ENCODE results near the gene DMKN. TPM values are rescaled to one million over a fixed set of nuclear protein-coding genes. Genes with fewer than 3 reads are reported as not detected.

Gene DMKN
- total RNA-seq, 2 experiments from 2014 or later: 2.1 to 2.4 TPM

DNA sequence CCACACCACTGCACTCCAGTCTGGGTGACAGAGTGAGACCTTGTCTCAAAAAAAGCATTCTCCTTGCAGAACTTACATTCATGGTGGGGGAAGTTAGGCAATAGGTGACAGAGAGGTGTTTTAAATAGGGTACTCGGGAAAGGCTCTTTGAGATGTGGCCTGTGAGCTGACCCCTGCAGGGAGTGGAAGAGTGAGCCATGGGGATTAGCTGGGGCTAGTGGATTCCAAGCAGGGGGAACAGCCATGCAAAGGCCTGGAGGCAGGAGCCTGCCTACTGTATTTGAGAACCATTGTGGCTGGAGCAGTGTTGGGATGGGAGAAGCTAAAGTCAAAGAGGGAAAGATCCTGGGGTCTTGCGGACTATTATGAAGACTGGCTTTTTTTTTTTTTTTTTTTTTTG is 3.9 kb upstream of the DMKN start:
- POLR2A ChIA-PET: no interaction called here
- Mint-ChIP-seq H3K4me3 (no peak overlapping the region), H3K4me1 (ENCODE audit: low read depth) (no peaks in the 10 kb centered on the region), H3K27ac (no peak overlapping the region), H3K27me3 (peaks cover 10% of the 10 kb centered on the region), H3K36me3 (no peaks in the 10 kb centered on the region), H3K9me3 (no peaks in the 10 kb centered on the region)
- no peak for DNase-seq
- intact Hi-C loops (cut with micrococcal nuclease): no loop called here
- CTCF ChIA-PET: interaction anchor here (0.6 kb wide), 1 partner anchor 31 kb away, joined by 4 read pairs; no protein-coding TSS in a partner anchor

DNA sequence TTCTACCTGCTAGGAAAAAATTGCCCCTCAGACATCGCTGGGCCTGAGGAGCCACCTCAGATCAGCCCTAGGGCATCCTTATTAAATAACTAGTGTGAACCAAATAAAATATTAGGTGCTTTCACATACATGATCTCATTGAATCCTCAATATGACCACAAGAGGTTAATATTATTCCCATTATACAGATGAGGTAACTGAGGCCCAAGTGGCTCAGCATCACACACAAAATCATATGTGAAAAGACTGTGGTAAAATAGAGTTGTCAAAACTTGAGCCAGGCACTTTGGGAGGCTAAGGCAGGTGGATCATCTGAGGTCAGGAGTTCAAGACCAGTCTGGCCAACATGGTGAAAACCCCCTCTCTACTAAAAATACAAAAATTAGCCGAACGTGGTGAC is 2.9 kb upstream of the DMKN start:
- Mint-ChIP-seq H3K36me3 (no peaks in the 10 kb centered on the region), H3K4me1 (ENCODE audit: low read depth) (no peaks in the 10 kb centered on the region), H3K9me3 (no peaks in the 10 kb centered on the region), H3K27me3 (peaks cover 12% of the 10 kb centered on the region), H3K27ac (no peak overlapping the region), H3K4me3 (no peak overlapping the region)
- CTCF ChIA-PET: no interaction called here
- no peak for DNase-seq
- intact Hi-C loops (cut with micrococcal nuclease): no loop called here
- POLR2A ChIA-PET: no interaction called here

DNA sequence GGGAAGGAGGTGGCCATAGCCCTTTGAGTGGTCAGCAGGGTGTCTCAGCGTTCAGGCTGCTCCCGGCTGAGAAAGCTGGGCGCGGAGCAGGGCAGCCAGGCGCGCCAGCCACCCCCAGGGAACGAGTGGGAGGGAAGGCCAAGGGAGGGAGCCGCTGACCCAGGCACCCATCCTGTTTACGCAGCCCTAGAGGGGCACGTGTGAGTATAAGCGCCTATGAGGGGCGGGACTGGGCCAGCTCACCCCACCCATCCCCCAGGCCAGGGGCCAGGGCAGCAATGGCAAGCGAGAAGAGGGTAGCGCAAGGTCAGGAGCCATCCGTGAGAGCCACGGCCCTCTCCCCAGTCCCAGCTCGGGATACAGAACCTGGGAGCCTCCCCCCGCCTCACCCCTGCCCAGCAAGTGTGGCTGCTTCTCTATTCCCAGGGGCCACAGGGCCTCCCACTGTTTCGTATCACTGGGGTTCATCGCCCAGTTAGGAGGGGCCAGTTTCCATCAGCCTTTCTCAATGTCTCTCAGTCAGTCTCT is 897 bp upstream of the DMKN start:
- Mint-ChIP-seq H3K27me3 (peaks cover 20% of the 10 kb centered on the region), H3K9me3 (no peaks in the 10 kb centered on the region), H3K4me1 (ENCODE audit: low read depth) (peaks cover 11% of the 10 kb centered on the region), H3K36me3 (no peaks in the 10 kb centered on the region), H3K4me3 (no peak overlapping the region), H3K27ac (no peak overlapping the region)
- intact Hi-C loops (cut with micrococcal nuclease): loop anchor here (5.0 kb wide), 1 partner anchor 33 kb away; the partner anchor contains the start of gene TMEM147
- POLR2A ChIA-PET: no interaction called here
- DNase-seq: no peak
- CTCF ChIA-PET: interaction anchor here (0.6 to 1.9 kb wide), 2 partner anchors 78 to 1407 kb away, joined by 5 read pairs; no protein-coding TSS in a partner anchor

DNA sequence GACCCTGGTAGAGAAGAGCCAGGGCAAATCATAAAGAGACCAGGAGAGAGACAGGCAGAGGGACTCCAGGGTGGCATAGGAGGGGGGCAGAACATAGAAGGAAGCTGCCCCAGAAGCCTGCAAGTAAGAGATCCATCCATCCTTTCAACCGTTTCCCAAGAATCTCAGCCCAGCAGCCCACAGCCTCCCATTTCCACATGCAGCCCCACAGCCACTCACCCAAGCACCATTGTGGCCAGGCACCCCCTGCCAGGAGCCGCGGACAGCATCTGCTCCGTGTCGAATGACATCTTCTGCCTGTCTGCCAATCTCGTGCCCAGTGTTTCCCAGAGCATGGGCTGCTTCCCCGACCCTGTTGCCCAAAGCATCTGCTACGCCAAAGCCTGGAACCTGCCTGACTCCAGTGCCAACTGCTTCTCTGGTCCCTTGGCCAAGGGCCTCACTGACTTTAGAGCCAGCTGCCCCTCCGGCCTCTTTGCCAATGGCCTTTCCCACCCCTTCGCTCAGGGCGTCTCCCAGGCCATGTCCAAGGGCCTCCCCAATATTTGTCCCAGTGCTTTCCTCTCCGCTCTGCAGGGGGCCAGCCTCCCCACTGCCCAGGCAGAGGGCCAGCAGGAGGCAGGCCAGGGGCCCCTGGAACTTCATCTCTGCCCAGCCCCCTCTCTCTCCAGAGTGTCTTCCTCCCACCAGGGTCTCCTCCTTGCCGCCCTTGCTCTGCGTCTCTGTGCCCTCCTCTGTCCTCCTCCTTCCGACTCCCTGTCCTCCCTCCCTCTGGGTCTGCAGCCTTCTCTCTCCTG is 420 bp downstream of the DMKN start:
- no peaks in the 10 kb centered on the region for H3K36me3 Mint-ChIP-seq
- POLR2A ChIA-PET: no interaction called here
- no peak for DNase-seq
- no peak overlapping the region for H3K27ac Mint-ChIP-seq
- intact Hi-C loops (cut with micrococcal nuclease): loop anchor here (5.0 kb wide), 1 partner anchor 34 kb away; the partner anchor contains the start of gene TMEM147
- H3K4me3 Mint-ChIP-seq: no peak overlapping the region
- peaks cover 26% of the 10 kb centered on the region for H3K27me3 Mint-ChIP-seq
- no peaks in the 10 kb centered on the region for H3K9me3 Mint-ChIP-seq
- CTCF ChIA-PET: interaction anchor here (0.6 to 1.2 kb wide), 2 partner anchors 27 to 79 kb away, joined by 3 read pairs; no protein-coding TSS in a partner anchor
- H3K4me1 Mint-ChIP-seq (ENCODE audit: low read depth): peaks cover 13% of the 10 kb centered on the region

DNA sequence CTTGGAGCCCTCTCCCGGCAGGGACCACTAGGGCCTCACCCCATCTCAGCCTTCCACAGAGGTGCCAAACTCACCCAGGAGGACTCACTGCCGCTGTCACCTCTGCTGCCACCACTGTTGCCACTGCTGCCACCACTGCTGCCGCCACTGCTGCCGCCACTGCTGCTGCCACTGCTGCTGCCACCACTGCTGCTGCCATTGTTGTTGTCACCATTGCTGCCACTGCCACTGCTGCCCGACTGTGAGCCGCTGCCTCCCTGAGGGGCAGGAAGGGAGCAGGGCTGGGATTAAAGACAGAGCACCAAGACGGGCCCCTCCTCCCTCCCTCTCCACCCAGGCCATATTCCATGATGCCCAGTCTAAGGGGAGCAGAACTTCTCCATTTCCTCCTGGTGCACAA is 2.1 kb downstream of the DMKN start:
- CTCF ChIA-PET: interaction anchor here (0.6 to 4.7 kb wide), 10 partner anchors 9 to 203 kb away, joined by 3 to 59 read pairs (median 7); partner anchors contain the start of genes FFAR1 and FFAR3
- DNase-seq: no peak
- peaks cover 26% of the 10 kb centered on the region for H3K27me3 Mint-ChIP-seq
- no peak overlapping the region for H3K27ac Mint-ChIP-seq
- no peak overlapping the region for H3K4me3 Mint-ChIP-seq
- peaks cover 13% of the 10 kb centered on the region for H3K4me1 Mint-ChIP-seq (ENCODE audit: low read depth)
- POLR2A ChIA-PET: no interaction called here
- H3K9me3 Mint-ChIP-seq: no peaks in the 10 kb centered on the region
- intact Hi-C loops (cut with micrococcal nuclease): loop anchor here (5.0 kb wide), 1 partner anchor 36 kb away; the partner anchor contains the start of gene TMEM147
- no peaks in the 10 kb centered on the region for H3K36me3 Mint-ChIP-seq

DNA sequence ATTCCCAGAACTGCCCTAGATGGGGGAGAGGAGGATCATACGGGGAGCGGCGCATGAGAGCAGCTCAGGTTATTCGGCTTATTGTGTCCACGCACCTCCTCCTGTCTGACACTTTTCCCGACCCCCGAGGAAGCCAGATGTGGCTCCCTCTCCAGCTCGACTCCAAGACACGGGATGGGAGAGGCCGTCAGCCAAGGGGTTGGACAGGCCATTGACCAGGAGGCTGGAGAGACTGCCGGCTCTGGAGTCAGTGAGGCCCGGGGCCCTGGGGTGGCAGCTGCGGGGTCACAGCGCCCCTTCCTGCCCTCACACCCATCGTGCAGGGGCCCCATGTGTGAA is 2.9 kb downstream of the DMKN start:
- POLR2A ChIA-PET: interaction anchor here (0.6 kb wide), 1 partner anchor 31 kb away, joined by 3 read pairs; no protein-coding TSS in a partner anchor
- H3K27ac Mint-ChIP-seq: no peak overlapping the region
- DNase-seq: no peak
- H3K4me1 Mint-ChIP-seq (ENCODE audit: low read depth): peaks cover 13% of the 10 kb centered on the region
- H3K27me3 Mint-ChIP-seq: peaks cover 26% of the 10 kb centered on the region
- CTCF ChIA-PET: interaction anchor here (0.5 to 4.7 kb wide), 36 partner anchors 8 to 415 kb away, joined by 3 to 59 read pairs (median 4); partner anchors contain the start of genes COX6B1, FFAR1, FFAR3 and PMIS2
- intact Hi-C loops (cut with micrococcal nuclease): loop anchor here (1.0 to 5.0 kb wide), 2 partner anchors 37 to 82 kb away; partner anchors contain the start of gene TMEM147
- H3K4me3 Mint-ChIP-seq: no peak overlapping the region
- no peaks in the 10 kb centered on the region for H3K9me3 Mint-ChIP-seq
- no peaks in the 10 kb centered on the region for H3K36me3 Mint-ChIP-seq

DNA sequence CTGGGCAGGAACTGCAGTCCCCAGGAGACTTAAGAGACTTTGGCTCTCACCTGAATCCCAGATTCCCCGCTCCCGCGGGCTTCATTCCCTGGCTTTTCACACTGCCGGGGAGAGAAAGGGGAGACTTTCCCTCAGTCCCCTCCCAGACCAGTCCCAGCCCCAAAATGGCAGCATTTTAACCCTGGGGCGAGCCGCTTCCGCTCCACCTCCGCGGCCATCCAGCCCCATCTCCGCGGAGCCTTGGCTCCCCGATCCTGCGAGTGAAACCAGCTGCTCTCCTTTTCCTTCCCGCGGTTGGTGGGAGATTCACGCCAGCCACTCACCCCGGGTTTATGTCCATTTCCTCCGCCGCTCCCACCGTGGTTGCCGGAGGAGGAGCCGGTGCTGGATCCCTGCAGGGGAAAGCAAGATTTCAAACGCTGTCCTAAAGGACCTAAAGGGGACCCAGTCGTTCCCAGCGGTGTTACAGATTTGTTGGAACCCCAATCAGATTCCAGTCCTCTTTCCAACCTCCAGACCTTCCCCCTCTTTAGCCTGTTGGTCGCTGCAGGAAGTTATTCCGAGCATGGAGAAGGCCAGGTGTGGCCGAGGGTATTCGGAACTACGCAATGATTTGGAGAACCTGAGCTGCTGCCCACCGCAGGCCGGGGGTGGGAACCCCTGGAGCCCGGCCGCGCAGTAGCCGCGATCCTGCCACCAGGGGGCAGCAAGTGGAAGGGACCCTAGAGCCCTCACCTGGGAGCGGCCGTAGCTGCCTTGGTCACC is 3.4 kb downstream of the DMKN start:
- POLR2A ChIA-PET: interaction anchor here (0.6 kb wide), 1 partner anchor 31 kb away, joined by 3 read pairs; no protein-coding TSS in a partner anchor
- peak overlapping the region; percentile 62 for H3K4me3 Mint-ChIP-seq

DNA sequence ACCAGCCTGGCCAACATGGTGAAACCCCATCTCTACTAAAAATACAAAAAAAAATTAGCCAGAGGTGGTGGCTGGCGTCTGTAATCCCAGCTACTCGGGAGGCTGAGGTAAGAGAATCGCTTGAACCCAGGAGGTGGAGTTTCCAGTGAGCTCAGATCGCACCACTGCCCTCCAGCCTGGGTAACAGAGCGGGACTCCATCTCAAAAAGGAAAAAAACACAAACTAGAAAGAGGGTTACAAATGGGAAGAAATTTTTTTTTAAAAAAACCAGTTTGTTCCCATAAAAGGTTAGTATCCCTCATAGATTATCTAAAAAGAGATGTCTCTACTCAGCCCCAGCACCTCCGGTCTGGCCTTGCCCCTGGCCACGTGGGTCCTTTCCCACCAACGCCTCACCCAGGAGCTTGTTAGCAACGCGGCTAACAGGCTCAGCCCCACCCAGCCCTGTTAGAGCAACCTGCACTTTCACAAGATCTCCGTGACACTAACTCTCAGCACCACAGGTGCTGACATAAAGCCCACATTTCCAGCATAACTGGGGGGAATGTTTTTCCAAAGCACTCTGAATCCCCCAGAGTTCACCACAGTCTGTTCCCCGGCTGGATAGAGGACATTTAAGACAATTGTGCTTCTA is 4.3 kb downstream of the DMKN start:
- peaks cover 29% of the 10 kb centered on the region for H3K27me3 Mint-ChIP-seq
- peaks cover 13% of the 10 kb centered on the region for H3K4me1 Mint-ChIP-seq (ENCODE audit: low read depth)
- no peaks in the 10 kb centered on the region for H3K36me3 Mint-ChIP-seq
- peak overlapping the region; percentile 62 for H3K4me3 Mint-ChIP-seq
- H3K27ac Mint-ChIP-seq: no peak overlapping the region
- H3K9me3 Mint-ChIP-seq: no peaks in the 10 kb centered on the region
- ChIA-PET POLR2A (no interaction called here), CTCF (interaction anchor here (0.6 to 4.7 kb wide), 17 partner anchors 7 to 405 kb away, joined by 3 to 59 read pairs (median 6); partner anchors contain the start of gene FFAR3)
- intact Hi-C loops (cut with micrococcal nuclease): no loop called here
- DNase-seq: peak; percentile 63

More for the DNA sequence above, 3.4 kb downstream of the DMKN start:
- DNase-seq: peak; percentile 81
- H3K4me1 Mint-ChIP-seq (ENCODE audit: low read depth): peaks cover 13% of the 10 kb centered on the region
- CTCF ChIA-PET: interaction anchor here (0.5 to 4.7 kb wide), 35 partner anchors 8 to 415 kb away, joined by 3 to 59 read pairs (median 4); partner anchors contain the start of genes COX6B1, FFAR1, FFAR3 and PMIS2
- H3K9me3 Mint-ChIP-seq: no peaks in the 10 kb centered on the region
- H3K27me3 Mint-ChIP-seq: peaks cover 29% of the 10 kb centered on the region
- H3K27ac Mint-ChIP-seq: no peak overlapping the region
- no peaks in the 10 kb centered on the region for H3K36me3 Mint-ChIP-seq
- intact Hi-C loops (cut with micrococcal nuclease): loop anchor here (1.0 to 5.0 kb wide), 2 partner anchors 37 to 82 kb away; partner anchors contain the start of gene TMEM147

DNA sequence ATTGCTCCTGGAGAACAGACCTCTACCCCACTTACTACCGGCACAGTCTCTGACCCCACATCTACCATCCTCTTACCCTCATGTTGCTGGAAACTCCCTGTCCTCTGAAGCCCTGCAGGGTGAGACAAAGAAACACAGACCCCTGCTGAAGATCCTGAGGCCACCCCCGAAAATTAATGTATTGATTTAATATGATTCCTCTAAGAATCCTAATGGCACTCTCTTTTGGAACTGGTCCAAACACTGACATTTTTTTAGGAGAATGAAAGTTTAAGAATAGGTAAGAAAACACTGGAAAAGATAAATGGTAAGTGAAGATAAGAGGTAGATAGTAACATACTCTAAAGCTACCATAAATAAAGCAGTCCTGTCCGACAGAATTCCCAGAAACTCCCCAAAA is 5.3 kb downstream of the DMKN start:
- intact Hi-C loops (cut with micrococcal nuclease): no loop called here
- H3K36me3 Mint-ChIP-seq: no peaks in the 10 kb centered on the region
- H3K27ac Mint-ChIP-seq: no peak overlapping the region
- CTCF ChIA-PET: interaction anchor here (0.6 to 4.7 kb wide), 7 partner anchors 13 to 464 kb away, joined by 3 to 59 read pairs (median 4); no protein-coding TSS in a partner anchor
- H3K27me3 Mint-ChIP-seq: peaks cover 24% of the 10 kb centered on the region
- no peak overlapping the region for H3K4me3 Mint-ChIP-seq
- H3K9me3 Mint-ChIP-seq: no peaks in the 10 kb centered on the region
- no peak for DNase-seq
- H3K4me1 Mint-ChIP-seq (ENCODE audit: low read depth): peaks cover 13% of the 10 kb centered on the region
- POLR2A ChIA-PET: no interaction called here

DNA sequence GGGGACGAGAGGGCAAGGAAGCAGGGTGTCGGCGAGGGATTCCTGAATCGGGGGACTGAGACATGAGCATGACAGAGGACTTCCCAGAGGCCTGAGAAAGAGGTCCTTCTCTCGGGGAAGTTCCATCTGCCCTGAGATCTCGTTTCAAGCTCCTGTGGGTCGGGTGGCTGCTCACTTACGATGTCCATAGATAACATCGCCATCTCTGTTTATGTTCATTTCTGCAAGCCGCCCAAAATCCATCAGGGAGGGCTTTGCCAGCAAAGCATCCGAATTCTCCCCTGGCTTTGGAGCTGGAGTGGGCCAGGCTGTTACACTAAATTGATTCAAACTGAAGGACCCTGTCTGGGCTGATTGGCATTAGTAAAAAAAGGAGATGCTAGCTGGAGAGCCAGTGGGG is 5.9 kb downstream of the DMKN start:
- CTCF ChIA-PET: interaction anchor here (0.9 to 4.7 kb wide), 5 partner anchors 12 to 463 kb away, joined by 3 to 59 read pairs (median 5); no protein-coding TSS in a partner anchor
- no peak overlapping the region for H3K27ac Mint-ChIP-seq
- POLR2A ChIA-PET: no interaction called here
- intact Hi-C loops (cut with micrococcal nuclease): no loop called here
- no peak for DNase-seq
- no peak overlapping the region for H3K4me3 Mint-ChIP-seq
- peaks cover 24% of the 10 kb centered on the region for H3K27me3 Mint-ChIP-seq
- H3K36me3 Mint-ChIP-seq: no peaks in the 10 kb centered on the region
- peaks cover 13% of the 10 kb centered on the region for H3K4me1 Mint-ChIP-seq (ENCODE audit: low read depth)
- no peaks in the 10 kb centered on the region for H3K9me3 Mint-ChIP-seq

DNA sequence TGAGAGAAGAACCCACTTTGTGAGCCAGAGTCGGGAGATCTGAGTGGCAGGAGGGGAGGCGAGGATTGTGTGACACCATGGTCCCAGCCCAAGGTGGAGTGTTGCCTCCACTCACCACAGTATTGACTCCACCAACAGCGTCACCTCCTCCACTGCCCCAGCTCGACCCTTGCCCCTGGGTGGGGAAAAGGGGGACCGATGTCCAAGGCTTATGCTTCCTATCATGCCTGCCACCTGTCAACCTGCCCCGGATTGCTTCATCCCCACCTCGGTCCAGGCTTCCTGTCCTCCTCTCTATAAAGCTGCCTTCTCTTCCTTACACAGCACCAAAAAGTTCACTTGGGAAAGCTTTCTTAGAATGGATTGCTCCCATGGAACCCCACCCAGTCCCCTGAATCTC is 7.4 kb downstream of the DMKN start:
- H3K27ac Mint-ChIP-seq: no peak overlapping the region
- H3K4me3 Mint-ChIP-seq: no peak overlapping the region
- intact Hi-C loops (cut with micrococcal nuclease): no loop called here
- ChIA-PET CTCF (interaction anchor here (1.1 to 1.3 kb wide), 2 partner anchors 9 to 11 kb away, joined by 4 to 7 read pairs; no protein-coding TSS in a partner anchor), POLR2A (no interaction called here)
- H3K4me1 Mint-ChIP-seq (ENCODE audit: low read depth): peaks cover 13% of the 10 kb centered on the region
- H3K9me3 Mint-ChIP-seq: no peaks in the 10 kb centered on the region
- no peak for DNase-seq
- H3K36me3 Mint-ChIP-seq: no peaks in the 10 kb centered on the region
- H3K27me3 Mint-ChIP-seq: peaks cover 19% of the 10 kb centered on the region
